Effector memory CD4-positive, alpha-beta T cell (primary cell): ENCODE results near the gene PPAN.

Experiments
- DNase-seq, 3 donors: peaks; one replicate each; pipeline ENCODE4 v3.0.0-alpha.2; 2020
- H3K27ac ChIP-seq: 2 replicates; pipeline ENCODE4 v1.7.0; 2013; ENCODE audit warnings: mild to moderate bottlenecking, low read length, moderate library complexity; ENCODE audit not compliant: insufficient read depth, poor library complexity, severe bottlenecking
- H3K27me3 ChIP-seq: replicated peaks from 2 replicates; pipeline ENCODE4 v1.7.0; 2013; ENCODE audit warnings: mild to moderate bottlenecking, low read length; ENCODE audit not compliant: insufficient read depth, control insufficient read depth, poor library complexity, severe bottlenecking
- H3K36me3 ChIP-seq: 2 replicates; pipeline ENCODE4 v1.7.0; 2013; ENCODE audit warnings: mild to moderate bottlenecking, low read length, moderate library complexity; ENCODE audit not compliant: control insufficient read depth, insufficient read depth
- H3K4me1 ChIP-seq: 2 replicates; pipeline ENCODE4 v1.7.0; 2013; ENCODE audit warnings: low read length, mild to moderate bottlenecking; ENCODE audit not compliant: control insufficient read depth, insufficient read depth, poor library complexity, severe bottlenecking
- H3K4me3 ChIP-seq: 2 replicates; pipeline ENCODE4 v1.7.0; 2013; ENCODE audit warnings: low read length, low read depth, mild to moderate bottlenecking; ENCODE audit not compliant: insufficient read depth, poor library complexity, severe bottlenecking
- H3K9me3 ChIP-seq: 2 replicates; pipeline ENCODE4 v1.7.0; 2013; ENCODE audit warnings: mild to moderate bottlenecking, low read length, moderate library complexity; ENCODE audit not compliant: control insufficient read depth

Gene PPAN

GRCh38 chr19:10139952-10140351 is 33.8 kb downstream of the PPAN start:
- Histone ChIP-seq H3K36me3 (peaks cover 66% of the 10 kb centered on the region), H3K27ac (no peak overlapping the region), H3K4me3 (no peak overlapping the region), H3K27me3 (no peaks in the 10 kb centered on the region), H3K9me3 (no peaks in the 10 kb centered on the region), H3K4me1 (peaks cover 42% of the 10 kb centered on the region)
- no peak for DNase-seq

- no peak overlapping the region for H3K4me3 ChIP-seq
These were observed 35.3 kb downstream of the PPAN start for GRCh38 chr19:10141479-10141878.

DNA sequence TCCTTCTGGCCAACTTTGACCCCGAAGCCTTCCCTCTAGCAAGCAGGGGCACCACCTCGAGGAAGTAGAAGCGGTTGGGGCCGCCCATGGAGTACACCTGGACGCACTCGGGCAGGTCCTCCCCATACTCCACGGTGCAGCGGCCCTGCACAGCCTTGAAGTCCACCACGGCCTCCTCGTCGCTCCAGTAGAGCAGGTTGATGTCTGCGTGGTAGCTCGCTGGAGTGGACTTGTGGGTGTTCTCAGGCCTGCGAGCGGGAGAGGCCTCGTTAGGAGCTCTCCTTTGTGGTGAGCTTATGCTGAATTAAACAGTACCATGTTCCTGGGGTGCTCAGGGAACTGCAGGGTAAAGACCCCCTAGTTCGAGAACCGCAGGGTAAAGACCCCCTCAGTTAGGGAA is 35.8 kb downstream of the PPAN start:
- H3K27ac ChIP-seq: peak overlapping the region; percentile 82

More at GRCh38 chr19:10141479-10141878, 35.3 kb downstream of the PPAN start:
- Histone ChIP-seq H3K27ac (peak overlapping the region; percentile 82), H3K36me3 (peaks cover 67% of the 10 kb centered on the region), H3K9me3 (no peaks in the 10 kb centered on the region), H3K27me3 (no peaks in the 10 kb centered on the region), H3K4me1 (peaks cover 44% of the 10 kb centered on the region)
- no peak for DNase-seq

GRCh38 chr19:10142701-10143375 is 36.7 kb downstream of the PPAN start:
- Histone ChIP-seq H3K27me3 (no peaks in the 10 kb centered on the region), H3K4me3 (peak overlapping the region; percentile 41), H3K36me3 (peaks cover 60% of the 10 kb centered on the region), H3K9me3 (no peaks in the 10 kb centered on the region), H3K4me1 (peaks cover 41% of the 10 kb centered on the region), H3K27ac (peak overlapping the region; percentile 82)
- DNase-seq: peak; percentile 23 to 45 (median 36)

More for the DNA sequence above, 35.8 kb downstream of the PPAN start:
- DNase-seq: no peak
- peaks cover 43% of the 10 kb centered on the region for H3K4me1 ChIP-seq
- no peaks in the 10 kb centered on the region for H3K9me3 ChIP-seq
- H3K4me3 ChIP-seq: peak overlapping the region; percentile 41
- no peaks in the 10 kb centered on the region for H3K27me3 ChIP-seq
- peaks cover 68% of the 10 kb centered on the region for H3K36me3 ChIP-seq

DNA sequence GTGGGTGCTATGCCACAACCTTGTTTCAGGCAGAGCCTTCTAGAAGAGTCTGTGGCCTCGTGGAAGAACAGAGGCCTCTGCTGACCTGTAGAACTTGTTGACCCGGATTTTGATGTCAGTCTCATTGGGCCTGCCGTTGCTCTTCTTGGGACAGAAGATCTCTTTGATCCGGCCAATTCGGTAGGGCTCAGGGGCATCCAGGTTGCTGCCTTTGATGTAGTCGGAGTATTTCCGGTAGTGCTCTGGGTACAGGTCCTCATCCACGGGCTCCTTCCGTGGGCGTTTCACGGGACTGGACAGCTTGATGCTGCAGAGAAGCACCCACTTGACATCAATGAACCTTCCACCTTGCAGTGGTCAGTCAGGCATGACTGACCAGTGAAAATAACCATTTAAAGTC is 37.5 kb downstream of the PPAN start:
- Histone ChIP-seq H3K27me3 (no peaks in the 10 kb centered on the region), H3K4me3 (no peak overlapping the region), H3K9me3 (no peaks in the 10 kb centered on the region), H3K27ac (peak overlapping the region; percentile 82), H3K4me1 (peaks cover 41% of the 10 kb centered on the region), H3K36me3 (peaks cover 55% of the 10 kb centered on the region)
- DNase-seq: no peak

DNA sequence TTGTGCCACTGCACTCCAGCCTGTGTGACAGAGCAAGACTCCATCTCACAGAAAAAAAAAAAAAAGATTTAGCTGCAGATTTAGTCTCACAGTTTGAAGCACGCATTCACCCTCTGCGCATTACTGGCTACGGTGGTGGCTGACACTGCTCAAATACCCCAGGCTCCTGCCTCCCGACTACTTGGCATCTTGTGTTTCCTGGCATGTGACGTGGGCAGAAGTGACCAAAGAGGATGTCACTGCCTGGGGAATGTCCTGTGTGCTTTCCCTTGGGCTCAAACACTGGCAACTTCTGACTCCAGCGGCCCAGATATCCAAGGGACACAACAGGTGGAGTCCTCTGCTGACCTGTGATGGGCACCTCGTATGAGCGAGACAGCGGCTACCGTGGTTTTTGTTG is 38.2 kb downstream of the PPAN start:
- no peak for DNase-seq
- peaks cover 51% of the 10 kb centered on the region for H3K36me3 ChIP-seq
- peak overlapping the region; percentile 82 for H3K27ac ChIP-seq
- no peaks in the 10 kb centered on the region for H3K9me3 ChIP-seq
- peaks cover 41% of the 10 kb centered on the region for H3K4me1 ChIP-seq
- no peak overlapping the region for H3K4me3 ChIP-seq
- H3K27me3 ChIP-seq: no peaks in the 10 kb centered on the region

DNA sequence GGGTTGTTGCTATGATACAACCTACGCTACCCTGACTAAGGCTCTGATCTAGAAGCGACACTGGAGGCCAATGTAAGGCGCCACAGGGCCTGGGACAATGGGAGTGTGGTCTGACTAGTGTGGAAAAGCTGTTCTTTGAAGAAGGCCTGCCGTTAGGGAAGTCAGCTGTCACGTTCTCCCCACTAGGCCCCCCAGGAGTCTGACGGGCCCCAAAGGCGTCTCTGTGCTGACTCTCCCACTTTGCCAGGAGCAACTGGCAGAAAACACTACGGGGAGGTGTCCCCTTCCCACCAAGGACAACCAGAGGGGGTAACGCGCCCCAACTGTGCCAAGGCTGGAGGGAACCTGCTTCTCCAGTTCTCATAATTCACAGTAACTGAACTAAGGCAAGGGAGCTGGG is 38.9 kb downstream of the PPAN start:
- no peak for DNase-seq
- H3K9me3 ChIP-seq: no peaks in the 10 kb centered on the region
- peaks cover 51% of the 10 kb centered on the region for H3K36me3 ChIP-seq
- H3K27me3 ChIP-seq: no peaks in the 10 kb centered on the region
- peaks cover 41% of the 10 kb centered on the region for H3K4me1 ChIP-seq
- H3K4me3 ChIP-seq: no peak overlapping the region
- peak overlapping the region; percentile 35 for H3K27ac ChIP-seq

- Histone ChIP-seq H3K27ac (no peak overlapping the region), H3K4me1 (peaks cover 40% of the 10 kb centered on the region), H3K4me3 (no peak overlapping the region), H3K36me3 (peaks cover 52% of the 10 kb centered on the region), H3K27me3 (no peaks in the 10 kb centered on the region), H3K9me3 (no peaks in the 10 kb centered on the region)
- no peak for DNase-seq
These were observed 40.0 kb downstream of the PPAN start for GRCh38 chr19:10146142-10146541.

DNA sequence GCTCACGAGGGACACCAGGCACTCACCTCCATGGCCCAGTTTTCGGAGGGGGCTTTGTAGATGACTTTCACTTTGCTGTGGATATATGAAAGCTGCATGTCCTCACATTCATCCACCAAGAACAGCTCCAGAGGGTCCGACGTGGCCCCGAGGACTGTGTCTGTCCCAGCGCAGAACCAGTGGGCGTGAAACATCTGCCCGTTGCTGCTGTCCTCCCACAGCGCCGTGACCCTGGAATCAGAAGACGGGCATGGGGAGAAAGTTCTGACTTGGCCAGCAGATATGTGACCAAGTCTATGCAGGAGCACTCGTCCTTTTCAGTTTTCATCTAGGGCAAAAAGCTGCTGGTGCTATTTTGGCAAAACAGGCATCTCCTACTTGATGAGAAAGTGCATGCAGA is 43.3 kb downstream of the PPAN start:
- peaks cover 63% of the 10 kb centered on the region for H3K36me3 ChIP-seq

DNA sequence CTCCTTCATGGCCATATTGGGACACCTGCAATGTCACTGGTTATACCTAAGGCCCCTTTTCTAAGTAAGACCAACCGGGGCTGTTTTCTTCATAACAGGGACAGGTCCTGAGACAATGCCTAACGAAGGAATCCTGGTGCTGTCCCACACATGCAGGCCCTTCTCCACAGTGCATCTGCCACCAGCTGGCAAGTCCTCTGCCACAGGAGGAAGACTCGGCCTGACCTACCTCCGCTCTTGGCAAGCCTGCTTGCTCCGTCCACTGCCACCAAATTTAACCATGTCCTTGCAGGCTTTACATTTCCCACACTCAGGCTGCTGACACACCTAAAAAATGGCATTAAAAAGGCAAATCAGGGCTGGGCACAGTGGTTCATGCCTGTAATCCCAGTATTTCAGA is 45.4 kb downstream of the PPAN start:
- H3K36me3 ChIP-seq: peaks cover 65% of the 10 kb centered on the region
- no peak for DNase-seq
- H3K9me3 ChIP-seq: no peaks in the 10 kb centered on the region
- H3K4me1 ChIP-seq: no peaks in the 10 kb centered on the region
- H3K27ac ChIP-seq: no peak overlapping the region
- no peaks in the 10 kb centered on the region for H3K27me3 ChIP-seq
- H3K4me3 ChIP-seq: no peak overlapping the region

More for the DNA sequence above, 43.3 kb downstream of the PPAN start:
- H3K4me1 ChIP-seq: peaks cover 8% of the 10 kb centered on the region
- no peak overlapping the region for H3K4me3 ChIP-seq
- H3K27me3 ChIP-seq: no peaks in the 10 kb centered on the region
- no peak overlapping the region for H3K27ac ChIP-seq
- DNase-seq: no peak
- H3K9me3 ChIP-seq: no peaks in the 10 kb centered on the region
